ENCODE data around the gene SIPA1L2.

The SIPA1L2 gene

DNA sequence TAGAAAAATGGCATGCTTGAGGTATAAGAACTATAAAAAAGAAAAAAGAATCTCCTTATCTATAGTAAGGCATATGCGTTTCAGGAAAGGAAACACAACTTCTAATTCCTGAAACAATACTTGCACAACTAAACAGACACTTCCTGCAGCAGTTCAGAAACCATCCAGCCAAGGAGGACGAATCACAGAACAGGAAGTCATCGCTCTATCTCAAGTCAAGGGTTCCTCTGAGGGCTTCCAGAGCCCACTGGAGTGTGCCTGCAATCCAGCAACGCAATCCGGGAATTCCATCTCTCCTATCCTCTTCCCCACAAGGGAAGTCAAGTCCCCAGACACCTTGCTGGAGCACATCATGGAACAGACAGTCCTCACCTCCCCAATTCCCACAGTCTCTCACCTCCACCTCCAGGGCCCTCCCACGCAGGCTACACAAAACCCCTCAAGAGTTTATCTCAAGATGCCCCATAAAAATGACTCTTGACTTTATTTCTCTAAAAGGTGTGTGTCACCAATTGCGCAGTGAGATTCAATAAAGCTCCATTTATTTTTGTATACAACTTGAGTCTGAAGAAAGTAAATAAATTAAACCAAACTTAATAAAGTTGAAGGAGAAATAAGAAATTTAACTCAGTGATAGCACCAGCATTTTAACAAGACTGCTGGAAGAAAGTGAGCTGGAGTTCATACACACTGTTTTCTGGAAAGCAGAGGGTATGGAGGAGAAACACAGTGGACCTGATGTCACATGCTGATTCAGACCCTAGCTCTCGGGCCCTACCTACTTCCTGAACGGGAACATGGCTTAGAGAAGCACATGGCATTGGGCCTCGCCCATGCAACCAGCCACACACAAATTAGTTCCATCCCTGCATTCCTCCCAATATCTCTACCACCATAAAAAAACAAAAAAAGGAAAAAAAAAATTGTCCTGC is 39.9 kb downstream of the SIPA1L2 start:
- DNase-seq (ENCODE audit: low spot score), result peak; percentile 64

DNA sequence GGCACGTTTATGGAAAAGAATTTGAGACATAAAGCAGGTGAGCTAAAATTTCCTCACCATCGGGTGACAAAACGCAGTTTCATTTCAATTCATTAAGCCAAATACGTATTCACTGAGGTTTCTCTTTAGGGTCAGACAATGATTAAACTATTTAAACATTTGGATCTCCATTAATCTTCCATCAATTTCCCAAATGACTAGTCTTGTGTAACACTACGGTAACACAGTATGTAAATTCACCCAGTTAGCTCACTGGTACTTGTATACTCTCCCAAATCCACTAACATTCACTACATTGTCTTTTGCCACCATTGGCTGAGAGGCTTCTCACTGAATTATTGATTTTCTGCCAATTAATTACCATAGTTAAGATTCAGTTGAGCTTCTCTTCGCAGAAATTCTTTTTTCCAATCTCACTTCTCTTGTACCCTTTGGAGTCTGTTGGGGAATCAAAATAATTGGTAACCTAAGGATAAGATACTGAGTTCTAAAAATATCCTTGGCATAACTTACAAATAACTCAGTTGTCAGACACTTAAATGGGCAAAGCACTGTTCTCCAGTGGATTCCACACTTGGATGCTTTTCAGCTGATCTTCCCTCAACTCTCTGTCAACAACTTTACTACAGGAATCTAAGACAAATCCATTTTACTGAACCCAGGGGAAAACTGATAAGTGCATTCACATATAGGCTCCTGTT is 40.7 kb downstream of the SIPA1L2 start:
- DNase-seq (ENCODE audit: low spot score), result no peak

DNA sequence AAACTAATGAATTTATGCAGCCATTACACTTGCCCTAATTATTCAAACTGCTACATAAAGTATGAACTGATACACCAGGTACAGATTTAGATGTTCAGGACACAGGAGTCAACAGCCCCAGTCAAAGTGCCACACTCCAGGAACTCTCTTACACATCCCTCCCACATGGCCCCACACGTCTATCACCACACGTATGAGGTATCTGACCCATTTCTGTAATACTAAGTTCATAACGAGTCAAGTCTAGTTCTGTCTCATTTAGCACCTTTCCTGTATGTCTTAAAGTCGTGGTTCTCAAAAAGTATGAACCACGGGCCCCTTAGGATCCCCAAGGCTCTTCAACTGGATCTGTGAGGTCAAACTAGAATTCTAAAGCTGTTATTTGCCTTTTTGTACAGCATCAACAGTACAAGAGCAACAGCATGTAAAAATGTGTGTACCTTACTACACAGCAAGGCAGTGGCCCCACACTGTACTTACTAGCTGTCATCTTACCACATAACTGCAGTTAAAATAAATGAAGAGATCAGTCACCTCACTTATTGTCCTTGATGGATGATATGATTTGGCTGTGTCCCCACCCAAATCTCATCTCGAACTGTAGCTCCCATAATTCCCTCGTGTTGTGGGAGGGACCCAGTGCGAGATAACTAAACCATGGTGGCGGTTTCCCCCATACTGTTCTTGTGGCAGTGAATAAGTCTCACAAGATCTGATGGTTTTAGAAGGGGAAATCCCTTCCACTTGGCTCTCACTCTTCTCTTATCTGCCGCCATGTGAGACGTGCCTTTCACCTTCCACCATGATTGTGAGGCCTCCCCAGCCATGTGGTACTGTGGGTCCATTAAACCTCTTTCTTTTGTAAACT is 42.6 kb downstream of the SIPA1L2 start:
- no peak for DNase-seq (ENCODE audit: low spot score)

DNA sequence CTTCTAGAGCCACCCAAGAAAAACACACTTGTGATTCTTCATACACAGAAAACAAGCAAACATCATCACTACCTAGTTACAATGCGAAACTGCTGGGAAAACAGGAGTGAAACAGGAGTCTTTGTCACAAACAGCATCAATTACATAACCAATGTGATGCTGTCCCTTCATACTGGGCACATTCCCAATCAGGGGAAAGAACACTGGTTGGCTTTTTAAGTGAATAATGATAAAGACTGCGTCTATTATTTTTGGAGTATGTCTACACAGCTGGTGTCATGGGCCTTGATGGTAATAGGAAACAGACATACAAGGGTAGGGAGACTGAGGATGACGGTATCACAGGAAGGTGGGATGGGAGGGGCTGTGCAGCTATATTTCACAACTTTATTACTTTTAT is 43.3 kb downstream of the SIPA1L2 start:
- peak; percentile 52 for DNase-seq (ENCODE audit: low spot score)

DNA sequence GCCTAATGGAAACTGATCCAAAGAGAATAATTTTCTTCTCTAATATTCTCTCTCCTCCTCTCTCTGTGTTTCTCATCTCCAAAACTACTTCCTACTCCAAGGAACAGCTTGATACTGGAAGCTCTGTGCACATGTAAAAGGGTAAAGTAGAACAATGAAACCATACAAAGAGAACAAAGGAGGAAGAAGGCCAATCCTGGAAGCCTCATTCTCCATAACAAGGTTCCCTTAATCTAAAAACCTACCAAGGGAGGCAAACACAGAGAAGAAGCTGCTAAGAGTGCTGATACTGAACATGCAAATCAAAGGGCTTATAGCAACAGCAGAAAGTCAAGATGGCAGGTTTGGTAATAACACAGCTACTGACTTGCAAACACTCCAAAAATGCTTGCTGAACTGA is 44.4 kb downstream of the SIPA1L2 start:
- DNase-seq (ENCODE audit: low spot score), result no peak

DNA sequence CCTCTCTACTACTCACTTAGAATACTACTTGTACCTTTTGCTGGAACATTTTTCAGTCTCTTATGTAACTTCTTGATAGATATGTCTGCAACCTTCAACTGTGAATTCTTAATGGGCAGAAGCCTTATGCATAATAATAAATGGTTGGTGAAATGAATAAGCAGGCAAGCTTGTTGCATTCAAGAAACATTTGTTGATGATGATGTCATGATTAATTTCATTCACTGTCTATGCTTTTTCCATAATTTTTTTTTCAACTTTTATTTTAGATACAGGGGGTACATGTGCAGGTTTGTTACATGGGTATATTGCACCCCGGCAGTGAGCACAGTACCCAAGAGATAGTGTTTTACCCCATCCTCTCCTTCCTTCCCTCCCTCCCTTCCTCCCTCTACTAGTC is 48.0 kb downstream of the SIPA1L2 start:
- DNase-seq (ENCODE audit: low spot score), result no peak
